ENCODE data around the gene KRTAP2-1. TPM values are rescaled to one million over a fixed set of nuclear protein-coding genes. Genes with fewer than 3 reads are reported as not detected.
"Not testable (repeated sequence)": the region's sequence is repeated elsewhere in the genome, so short reads cannot be mapped to it uniquely, and the experiment has no call there.

The KRTAP2-1 gene
- total RNA-seq, 1 donor from 2014 or later: not detected

DNA sequence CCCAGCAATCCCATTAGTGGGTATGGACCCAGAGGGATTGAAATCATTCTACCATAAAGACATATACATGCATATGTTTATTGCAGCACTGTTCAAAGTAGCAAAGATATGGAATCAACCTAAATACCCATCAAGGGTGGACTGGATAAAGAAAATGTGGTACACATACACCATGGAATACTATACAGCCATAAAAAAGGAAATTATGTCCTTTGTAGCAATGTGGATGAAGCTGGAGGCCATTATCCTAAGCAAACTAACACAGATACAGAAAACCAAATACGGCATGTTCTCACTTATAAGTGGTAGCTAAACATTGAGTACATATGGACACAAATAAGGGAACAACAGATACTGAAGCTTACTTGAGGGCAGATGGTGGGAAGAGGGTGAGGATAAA, 10.4 kb upstream of the KRTAP2-1 start:
- no peak for DNase-seq (ENCODE audit: low read depth in 2 of 2)

DNA sequence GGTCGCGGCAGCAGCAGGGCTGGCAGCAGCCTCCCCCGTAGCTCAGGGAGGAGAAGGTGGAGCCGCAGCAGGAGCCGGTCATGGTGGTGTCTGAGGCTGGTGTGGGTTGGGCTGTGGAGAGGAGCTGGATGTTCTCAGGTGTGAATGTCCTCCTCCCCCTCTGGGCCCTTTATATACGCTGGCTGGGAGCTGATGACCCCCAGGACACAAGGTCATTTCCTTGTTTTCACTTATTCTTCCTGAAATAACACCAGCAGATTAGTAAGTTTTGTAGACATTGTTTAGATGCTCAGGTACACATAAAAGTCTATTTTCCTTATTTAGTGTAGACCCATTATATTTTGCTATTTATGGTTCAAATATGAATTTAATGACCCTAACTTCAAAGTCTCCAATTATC, 8.0 kb upstream of the KRTAP2-1 start, which contains the start of gene KRTAP2-2:
KRTAP2-2 (minus strand) TSS at position 101 of the 400 bp plus-strand sequence; CDS start at position 82, 19 bp downstream.
- DNase-seq (ENCODE audit: low read depth in 2 of 2): not testable (repeated sequence)

DNA sequence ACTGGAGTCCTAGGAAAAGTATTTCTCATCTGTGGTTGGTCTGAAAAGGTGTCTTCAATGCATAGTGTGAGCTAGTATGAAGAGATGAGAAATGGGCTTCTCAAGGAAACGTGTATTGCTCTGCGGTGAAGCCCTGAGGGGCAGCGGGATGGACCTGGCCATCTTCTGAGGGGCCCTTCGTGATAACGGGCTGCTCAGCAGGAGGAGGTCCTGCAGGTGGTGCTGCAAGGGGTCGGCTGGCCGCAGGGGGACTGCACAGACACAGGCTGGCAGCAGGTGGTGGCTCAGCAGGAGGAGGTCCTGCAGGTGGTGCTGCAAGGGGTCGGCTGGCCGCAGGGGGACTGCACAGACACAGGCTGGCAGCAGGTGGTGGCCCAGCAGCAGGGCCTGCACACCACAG, 7.4 kb upstream of the KRTAP2-1 start:
- not testable (repeated sequence) for DNase-seq (ENCODE audit: low read depth in 2 of 2)

DNA sequence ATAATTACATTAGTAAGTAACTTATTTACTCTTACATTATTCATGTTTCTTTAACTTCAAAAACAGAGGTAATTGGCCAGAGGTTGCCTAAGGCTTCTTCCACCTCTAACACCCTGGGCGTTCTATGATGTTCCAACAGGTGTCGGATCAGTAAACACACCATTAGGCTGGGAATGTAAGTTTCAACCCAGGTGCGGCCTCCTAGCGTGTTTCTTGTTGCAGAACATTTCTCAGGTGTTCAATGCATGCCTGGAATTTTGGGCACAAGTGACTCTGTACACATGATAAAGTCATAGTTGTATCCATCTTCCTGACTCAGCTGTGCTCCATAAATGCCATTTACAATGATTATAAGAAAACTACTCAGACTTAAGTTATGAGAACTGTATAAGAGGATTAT, 6.9 kb upstream of the KRTAP2-1 start:
- no peak for DNase-seq (ENCODE audit: low read depth in 2 of 2)

DNA sequence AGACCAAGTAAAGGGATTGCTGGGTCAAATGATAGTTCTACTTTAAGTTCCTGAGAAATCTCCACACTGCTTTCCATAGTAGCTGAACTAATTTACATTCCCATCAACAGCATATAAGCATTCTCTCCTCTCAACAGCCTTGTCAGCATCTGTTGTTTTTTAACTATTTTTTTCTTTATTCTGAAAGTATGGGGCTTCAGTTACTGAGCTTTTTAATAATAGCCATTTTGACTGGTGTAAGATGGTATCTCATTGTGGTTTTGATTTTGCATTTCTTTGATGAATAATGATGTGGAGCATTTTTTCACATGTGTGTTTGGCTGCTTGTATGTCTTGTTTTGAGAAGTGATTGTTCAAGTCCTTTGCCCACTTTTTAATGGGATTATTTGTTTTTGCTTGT, 5.5 kb upstream of the KRTAP2-1 start:
- no peak for DNase-seq (ENCODE audit: low read depth in 2 of 2)

DNA sequence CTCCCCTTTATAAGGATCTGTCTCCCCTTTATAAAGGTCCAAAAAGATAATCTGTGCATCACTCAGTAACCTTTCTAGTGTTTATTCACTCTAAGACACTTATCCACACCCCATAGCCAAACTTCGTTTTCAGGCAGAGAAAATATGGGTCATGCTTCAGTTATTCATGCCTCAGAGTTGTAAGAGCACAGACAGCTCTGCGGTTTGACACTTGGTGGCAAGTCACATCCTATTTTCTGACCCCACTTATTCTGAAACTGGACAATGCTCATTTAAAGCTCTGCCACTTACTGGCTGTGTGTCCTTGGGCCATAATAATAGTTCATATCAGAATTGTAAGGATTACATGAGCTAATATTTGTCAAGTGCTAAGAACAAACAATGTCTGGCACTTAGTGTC, 2.0 kb upstream of the KRTAP2-1 start:
- peak in 1 of 2 donors; percentile 2 for DNase-seq (ENCODE audit: low read depth in 2 of 2)

DNA sequence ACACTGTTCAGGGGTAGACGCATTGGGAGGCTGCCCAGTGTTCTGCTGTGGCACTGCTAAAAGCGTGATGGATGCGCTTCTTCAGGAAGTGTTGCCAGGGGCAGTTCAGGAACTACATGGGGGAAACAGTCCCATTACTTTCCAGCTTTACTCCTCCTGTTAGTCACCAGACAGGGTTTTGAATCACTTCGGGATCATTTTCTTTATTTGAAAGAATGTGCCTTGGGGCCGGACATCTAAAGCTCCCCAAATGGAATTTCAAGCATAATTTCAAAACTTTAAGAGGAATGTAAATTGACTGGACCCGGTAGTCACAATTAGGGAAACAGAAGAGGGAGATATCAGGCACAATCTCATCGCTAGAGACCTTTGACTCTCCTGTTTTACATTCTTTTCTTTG, 1.3 kb upstream of the KRTAP2-1 start:
- DNase-seq (ENCODE audit: low read depth in 2 of 2): no peak

DNA sequence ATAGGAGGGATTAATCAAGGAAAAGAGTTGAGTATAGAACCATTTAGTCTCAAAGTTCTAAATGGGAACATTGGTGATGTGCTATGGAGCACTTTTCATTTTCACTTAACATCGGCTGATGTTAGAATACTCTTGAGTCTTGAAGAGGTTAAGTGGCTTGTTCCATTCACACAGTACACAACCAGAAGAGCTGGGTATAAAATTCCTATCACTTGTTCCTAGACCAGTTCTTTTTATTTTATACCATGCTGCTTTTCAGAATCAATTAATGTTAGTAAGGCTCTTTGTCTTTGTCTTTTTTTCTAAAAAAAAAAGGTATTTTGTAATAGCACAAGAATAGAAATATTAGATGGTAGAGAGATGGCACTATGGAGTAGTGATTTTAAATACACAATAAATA, 4.2 kb downstream of the KRTAP2-1 start:
- DNase-seq (ENCODE audit: low read depth in 2 of 2): no peak

DNA sequence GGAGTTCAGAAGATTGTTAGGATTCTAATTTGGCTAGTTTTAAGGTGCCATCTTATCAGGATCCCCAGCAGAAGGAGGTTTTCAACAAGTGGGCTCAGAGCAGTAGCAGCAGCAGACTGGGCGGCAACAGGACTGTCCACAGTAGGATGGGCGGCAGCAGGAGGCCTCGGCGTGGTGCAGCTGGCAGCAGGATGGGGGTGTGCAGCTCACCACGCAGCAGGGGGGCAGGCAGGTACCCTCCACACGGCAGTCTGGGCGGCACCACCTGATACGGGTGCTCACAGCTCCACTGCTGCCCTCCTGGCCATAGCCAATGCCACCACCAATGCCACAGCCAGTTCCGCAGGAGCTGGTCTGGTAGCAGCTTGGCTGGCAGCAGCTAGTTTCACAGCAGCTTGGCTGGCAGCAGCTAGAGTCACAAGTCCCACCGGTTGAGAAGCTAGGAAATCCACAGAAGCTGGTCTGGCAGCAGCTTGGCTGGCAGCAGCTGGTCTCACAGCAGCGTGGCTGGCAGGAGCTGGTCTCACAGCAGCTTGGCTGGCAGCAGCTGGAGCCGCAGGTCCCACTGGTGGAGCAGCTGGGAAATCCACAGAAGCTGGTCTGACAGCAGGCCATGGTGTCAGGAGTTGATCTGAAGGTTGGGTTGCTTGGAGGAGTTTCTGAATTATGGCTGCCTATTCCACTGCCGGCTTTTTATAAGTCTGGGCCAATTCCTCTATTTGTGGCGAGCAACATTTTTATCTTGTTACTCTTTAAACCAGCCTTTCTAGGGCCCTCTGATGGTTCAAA, 6.1 kb downstream of the KRTAP2-1 start, which contains the start of gene KRTAP1-1:
KRTAP1-1 (minus strand) TSS at position 668 of the 789 bp plus-strand sequence; CDS start at position 615, 53 bp downstream.
- DNase-seq (ENCODE audit: low read depth in 2 of 2): not testable (repeated sequence)

DNA sequence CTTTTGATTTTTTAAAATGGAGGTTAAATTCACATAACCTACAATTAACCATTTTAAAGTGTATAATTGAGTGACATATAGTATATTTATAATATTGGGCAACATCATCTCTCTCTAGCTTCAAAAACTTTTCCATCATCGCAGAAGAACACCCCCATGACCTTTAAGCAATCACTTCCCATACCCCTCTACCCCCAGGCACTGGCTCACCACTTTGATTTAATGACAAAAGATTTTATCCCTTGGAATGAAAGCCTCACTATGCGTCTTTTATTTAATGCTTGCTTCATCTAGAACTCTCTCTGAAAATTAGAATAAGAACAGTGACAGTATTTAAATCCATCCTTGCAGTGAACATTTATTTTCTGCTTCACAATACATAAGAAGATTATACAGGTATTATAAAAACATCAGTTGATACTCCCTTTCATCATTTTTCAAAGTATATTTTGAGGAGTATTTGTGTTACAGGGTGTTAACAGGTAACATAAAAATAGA, 9.2 kb downstream of the KRTAP2-1 start:
- no peak for DNase-seq (ENCODE audit: low read depth in 2 of 2)

DNA sequence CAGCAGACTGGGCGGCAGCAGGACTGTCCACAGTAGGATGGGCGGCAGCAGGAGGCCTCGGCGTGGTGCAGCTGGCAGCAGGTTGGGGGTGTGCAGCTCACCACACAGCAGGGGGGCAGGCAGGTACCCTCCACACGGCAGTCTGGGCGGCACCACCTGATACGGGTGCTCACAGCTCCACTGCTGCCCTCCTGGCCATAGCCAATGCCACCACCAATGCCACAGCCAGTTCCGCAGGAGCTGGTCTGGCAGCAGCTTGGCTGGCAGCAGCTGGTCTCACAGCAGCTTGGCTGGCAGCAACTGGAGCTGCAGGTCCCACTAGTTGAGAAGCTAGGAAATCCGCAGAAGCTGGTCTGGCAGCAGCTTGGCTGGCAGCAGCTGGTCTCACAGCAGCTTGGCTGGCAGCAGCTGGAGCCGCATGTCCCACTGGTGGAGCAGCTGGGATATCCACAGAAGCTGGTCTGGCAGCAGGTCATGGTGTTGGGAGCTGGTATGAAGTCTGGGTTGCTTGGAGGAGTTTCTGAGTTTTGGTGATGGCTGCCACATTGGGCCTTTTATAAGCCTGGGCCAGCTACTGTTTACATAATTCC, 12.7 kb downstream of the KRTAP2-1 start, which contains the start of gene KRTAP1-3:
KRTAP1-3 (minus strand) TSS at position 529 of the 590 bp plus-strand sequence; CDS start at position 476, 53 bp downstream.
- DNase-seq (ENCODE audit: low read depth in 2 of 2): not testable (repeated sequence)

DNA sequence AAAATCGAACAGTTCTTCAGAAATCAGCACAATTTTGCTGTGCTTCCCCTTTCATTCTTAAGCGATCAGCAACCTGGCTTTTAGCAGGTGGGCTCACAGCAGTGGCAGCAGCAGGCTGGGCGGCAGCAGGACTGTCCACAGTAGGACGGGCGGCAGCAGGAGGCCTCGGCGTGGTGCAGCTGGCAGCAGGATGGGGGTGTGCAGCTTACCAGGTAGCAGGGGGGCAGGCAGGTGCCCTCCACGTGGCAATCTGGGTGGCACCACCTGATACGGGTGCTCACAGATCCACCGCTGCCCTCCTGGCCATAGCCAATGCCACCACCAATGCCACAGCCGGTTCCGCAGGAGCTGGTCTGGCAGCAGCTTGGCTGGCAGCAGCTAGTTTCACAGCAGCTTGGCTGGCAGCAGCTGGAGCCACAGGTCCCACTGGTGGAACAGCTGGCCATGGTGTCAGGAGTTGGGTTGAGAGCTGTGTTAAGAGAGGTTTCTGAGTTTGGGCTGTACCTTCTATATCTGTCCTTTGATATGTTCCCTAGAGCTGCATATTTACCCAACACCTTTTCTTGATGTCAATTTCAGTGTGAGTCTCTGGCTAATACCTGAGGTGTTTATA, 17.4 kb downstream of the KRTAP2-1 start, which contains the start of gene KRTAP1-4:
KRTAP1-4 (minus strand) TSS at position 563 of the 613 bp plus-strand sequence; CDS start at position 446, 117 bp downstream.
- no peak for DNase-seq (ENCODE audit: low read depth in 2 of 2)

DNA sequence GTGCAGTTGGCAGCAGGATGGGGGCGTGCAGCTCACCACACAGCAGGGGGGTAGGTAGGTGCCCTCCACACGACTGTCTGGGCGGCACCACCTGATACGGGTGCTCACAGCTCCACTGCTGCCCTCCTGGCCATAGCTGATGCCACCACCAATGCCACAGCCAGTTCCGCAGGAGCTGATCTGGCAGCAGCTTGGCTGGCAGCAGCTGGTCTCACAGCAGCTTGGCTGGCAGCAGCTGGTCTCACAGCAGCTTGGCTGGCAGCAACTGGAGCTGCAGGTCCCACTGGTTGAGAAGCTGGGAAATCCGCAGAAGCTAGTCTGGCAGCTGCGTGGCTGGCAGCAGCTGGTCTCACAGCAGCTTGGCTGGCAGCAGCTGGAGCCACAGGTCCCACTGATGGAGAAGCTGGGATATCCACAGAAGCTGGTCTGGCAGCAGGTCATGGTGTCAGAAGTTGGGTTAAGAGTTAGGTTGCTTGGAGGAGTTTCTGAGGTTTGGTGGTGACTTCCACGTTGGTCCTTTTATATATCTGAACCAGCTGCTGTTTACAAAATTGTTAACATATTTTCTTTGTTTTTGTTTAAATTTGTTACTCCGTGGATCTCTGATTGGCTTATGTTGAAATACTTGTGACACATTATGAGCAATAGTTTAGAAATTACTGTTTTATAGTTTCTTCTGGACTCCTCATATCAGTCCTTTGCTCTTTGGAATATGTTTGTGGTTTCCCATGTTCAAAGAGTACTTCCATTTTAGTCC, 20.2 kb downstream of the KRTAP2-1 start, which contains the start of gene KRTAP1-5:
KRTAP1-5 (minus strand) TSS at position 494 of the 757 bp plus-strand sequence; CDS start at position 441, 53 bp downstream.
- DNase-seq (ENCODE audit: low read depth in 2 of 2): no peak

DNA sequence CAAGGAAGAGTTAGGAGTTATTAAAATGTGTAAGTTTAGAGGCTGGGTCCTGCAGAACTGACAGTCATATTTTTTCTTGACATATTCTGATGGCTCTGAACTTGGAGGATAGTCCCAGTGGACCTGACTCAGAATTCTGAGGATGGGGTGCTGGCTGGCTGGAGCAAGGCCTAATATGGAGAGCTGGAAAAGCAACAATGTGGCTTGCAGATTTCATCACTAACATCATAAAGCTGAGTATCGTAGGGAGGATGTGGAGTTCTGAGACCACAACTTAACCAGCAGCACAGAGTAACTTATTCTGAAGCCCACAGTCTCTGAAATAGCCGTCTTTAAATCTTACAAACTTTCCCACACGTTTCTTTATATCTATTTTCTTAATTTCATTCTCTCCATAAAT, 22.4 kb downstream of the KRTAP2-1 start:
- no peak for DNase-seq (ENCODE audit: low read depth in 2 of 2)

DNA sequence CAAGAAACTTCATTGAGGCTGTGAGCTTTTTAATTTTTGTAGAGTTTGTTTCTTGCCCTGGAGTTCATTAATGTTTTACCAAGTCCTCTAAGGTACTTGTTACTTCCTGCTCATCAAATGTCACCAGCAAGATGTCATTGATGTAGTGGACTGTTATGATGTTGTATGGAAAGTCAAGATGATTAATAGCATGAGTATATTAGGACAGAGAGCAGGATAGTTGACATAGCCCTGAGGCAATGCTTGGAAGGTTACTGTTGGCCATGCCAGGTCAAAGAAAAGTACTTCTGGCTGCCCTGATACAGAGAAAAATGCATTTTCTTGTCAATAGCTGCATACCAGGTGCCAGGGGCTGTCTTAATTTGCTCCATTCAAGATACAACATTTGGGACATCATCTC, 26.8 kb downstream of the KRTAP2-1 start:
- no peak for DNase-seq (ENCODE audit: low read depth in 2 of 2)

DNA sequence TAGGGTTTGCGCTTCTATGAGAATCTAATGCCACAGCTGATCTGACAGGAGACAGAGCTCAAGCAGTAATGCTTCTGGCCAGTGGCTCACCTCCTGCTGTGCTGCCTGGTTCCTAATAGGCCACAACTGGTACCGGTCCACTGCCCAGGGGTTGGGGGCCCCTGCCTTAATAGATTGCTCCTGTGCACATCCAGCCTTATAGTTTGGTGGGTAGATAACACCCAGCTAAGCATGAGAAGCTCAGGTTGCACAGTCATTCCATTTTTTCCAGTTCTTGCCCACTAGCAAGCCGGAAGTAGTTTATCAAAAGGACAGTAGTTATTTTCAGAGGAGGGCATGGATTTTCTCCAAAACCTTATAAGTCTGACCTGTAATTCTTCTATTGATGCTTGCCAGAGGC, 27.7 kb downstream of the KRTAP2-1 start:
- DNase-seq (ENCODE audit: low read depth in 2 of 2): no peak

DNA sequence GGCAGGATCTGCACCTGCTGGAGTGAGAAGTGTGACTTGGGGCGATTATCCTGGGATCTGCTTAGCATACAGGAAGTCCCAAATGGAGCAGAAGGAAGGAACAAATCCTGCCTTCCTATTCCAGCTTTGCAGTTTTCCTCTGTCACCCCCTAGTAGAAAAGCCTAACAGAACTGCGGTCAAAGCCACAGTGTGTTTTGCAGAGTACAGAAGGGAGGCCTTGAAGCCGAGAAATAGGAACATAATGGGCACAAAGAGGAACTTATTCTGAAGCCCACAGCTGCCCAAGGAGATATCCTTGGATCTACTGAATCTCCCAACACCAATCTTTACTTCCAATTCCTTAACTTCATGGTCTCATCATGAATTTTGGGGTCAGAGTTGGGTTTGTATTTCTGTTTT, 28.6 kb downstream of the KRTAP2-1 start:
- DNase-seq (ENCODE audit: low read depth in 2 of 2): no peak

DNA sequence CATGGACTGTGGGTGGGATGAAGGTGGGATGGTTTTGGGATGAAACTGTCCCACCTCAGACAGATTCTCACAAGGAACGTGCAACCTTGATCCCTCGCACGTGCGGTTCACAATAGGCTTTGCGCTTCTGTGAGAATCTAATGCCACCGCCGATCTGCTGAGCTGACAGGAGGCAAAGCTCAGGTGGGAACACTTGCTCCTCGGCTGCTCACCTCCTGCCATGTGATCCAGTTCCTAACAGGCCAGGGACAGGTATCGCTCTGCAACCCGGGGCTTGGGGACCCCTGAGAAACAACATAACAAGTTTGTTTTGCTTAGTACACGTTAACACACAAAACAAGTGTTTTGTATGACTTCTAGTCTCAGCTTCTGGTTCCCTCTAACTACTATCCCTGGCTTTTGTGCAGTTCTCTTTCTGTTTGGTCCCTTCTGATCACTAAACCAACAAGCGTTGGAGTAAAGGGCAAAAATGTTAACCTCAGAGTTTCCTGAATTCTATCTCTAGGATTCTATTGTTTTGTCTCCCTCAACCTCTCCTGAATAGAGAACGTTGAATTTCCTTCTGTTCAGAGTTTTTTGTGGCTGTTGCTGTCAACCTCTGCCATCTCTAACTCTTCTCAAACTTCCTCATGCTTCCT, 30.4 kb downstream of the KRTAP2-1 start:
- DNase-seq (ENCODE audit: low read depth in 2 of 2): no peak

DNA sequence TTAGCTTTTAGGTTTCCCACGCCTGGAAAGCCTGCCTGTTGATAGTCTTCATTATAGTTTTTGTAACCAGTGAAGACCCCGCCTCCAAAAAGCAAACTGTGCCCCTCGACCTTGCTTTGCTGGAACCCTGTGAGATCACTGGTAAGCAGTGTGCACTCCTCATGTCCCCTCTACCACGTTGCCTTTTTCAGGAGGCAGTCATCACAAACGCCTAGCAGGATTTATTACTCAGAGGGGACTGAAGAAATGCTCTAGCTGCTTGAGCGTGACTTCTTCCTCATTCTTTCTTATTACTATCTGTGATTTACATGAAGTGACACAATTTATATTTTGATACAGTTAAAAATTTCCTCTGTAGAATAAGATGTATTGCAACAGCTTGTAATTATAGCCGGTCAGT, 31.7 kb downstream of the KRTAP2-1 start:
- DNase-seq (ENCODE audit: low read depth in 2 of 2): no peak

DNA sequence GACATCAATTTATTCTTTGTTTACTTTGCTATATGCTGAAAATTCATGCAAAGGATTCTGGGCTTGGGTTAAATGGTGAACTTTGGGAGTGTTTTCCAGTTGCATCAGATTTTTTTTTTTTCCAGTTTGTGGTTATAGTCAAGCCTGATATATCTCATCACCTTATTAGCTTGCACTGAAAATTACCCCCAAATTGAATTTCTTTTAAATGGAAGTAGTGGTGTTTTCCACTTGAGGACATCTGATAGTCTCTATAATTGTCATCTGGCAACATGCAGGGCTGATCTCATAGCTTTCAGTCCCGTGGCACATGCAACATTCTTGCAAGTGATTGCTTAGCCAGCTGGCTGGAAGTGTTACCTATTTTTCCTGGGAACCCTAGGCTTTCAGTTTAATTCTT, 33.5 kb downstream of the KRTAP2-1 start:
- DNase-seq (ENCODE audit: low read depth in 2 of 2): no peak

DNA sequence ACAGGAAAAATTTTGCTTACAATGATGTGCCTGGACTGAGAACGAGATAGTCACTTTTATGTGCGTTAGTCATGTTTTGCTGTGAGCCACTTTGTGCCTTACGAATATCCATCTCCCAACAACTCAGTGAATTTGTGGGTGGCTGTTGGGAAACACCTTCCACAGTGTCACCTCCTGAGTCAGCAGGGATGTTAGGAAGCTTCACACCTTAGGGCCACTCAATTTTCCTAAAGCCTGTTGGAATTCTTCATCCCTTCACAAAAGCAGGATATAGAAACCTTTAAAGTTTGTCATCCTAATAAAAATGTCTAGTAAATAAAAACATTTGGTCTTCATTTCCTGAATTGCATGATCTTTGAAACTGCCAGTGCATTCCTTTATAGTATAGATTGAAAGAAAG, 33.9 kb downstream of the KRTAP2-1 start:
- DNase-seq (ENCODE audit: low read depth in 2 of 2): no peak

Measured in dermis microvascular lymphatic vessel endothelial cell (primary cell).